ENCODE results near the gene CHRNA7. TPM values are rescaled to one million over a fixed set of nuclear protein-coding genes. Genes with fewer than 3 reads are reported as not detected.

Gene CHRNA7
- total and polyA plus RNA-seq, 8 donors, result 0.76 to 9.2 (median 4.0) TPM

GRCh38 chr15:32108661-32109060, 78.3 kb downstream of the CHRNA7 start:
- H3K36me3 ChIP-seq, result no peaks in the 10 kb centered on the region
- FAIRE-seq (no peak), ATAC-seq (no peak), DNase-seq (no peak)
- H3K27me3 ChIP-seq, result no peaks in the 10 kb centered on the region
- intact Hi-C loops (cut with DNase I), result no loop called here
- peaks cover 0 to 13% (median 11%) of the 10 kb centered on the region in 3 donors for H3K4me1 ChIP-seq
- no peak overlapping the region for H3K4me3 ChIP-seq
- WGBS, 2 donors, result 91 to 96% methylated on average over 5 of the region's 5 CpGs
- H3K9me3 ChIP-seq, result no peaks in the 10 kb centered on the region
- no peak overlapping the region for H3K27ac ChIP-seq
- TF ChIP-seq, protein P1, sequence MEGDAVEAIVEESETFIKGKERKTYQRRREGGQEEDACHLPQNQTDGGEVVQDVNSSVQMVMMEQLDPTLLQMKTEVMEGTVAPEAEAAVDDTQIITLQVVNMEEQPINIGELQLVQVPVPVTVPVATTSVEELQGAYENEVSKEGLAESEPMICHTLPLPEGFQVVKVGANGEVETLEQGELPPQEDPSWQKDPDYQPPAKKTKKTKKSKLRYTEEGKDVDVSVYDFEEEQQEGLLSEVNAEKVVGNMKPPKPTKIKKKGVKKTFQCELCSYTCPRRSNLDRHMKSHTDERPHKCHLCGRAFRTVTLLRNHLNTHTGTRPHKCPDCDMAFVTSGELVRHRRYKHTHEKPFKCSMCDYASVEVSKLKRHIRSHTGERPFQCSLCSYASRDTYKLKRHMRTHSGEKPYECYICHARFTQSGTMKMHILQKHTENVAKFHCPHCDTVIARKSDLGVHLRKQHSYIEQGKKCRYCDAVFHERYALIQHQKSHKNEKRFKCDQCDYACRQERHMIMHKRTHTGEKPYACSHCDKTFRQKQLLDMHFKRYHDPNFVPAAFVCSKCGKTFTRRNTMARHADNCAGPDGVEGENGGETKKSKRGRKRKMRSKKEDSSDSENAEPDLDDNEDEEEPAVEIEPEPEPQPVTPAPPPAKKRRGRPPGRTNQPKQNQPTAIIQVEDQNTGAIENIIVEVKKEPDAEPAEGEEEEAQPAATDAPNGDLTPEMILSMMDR (IDR thresholded peaks at IDR 0.05), result no peak

DNA sequence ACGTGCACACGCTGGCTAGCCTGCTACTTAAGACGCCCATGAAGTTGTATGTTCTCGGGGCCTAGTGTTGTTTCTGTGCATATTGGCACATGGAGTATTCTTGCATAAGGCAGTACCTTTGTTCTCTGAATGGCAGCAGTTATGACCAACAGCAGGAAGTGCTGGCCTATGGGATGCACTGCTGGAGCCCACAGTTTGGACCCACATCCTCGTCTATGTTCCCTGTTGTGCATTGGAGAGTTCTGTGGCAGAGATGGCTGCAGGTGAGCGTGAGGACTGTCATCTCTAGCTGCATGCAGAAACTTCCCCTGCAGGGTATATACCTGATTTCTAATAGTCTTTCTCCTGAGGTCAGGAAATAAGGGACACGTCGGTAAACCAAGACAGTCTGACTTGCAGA, 81.8 kb downstream of the CHRNA7 start:
- Histone ChIP-seq H3K9me3 (no peaks in the 10 kb centered on the region), H3K27ac (no peak overlapping the region), H3K4me3 (no peak overlapping the region), H3K4me1 (no peaks in the 10 kb centered on the region), H3K36me3 (no peaks in the 10 kb centered on the region), H3K27me3 (no peaks in the 10 kb centered on the region)
- no peak for DNase-seq
- no peak for FAIRE-seq
- TF ChIP-seq, protein P1 (IDR thresholded peaks at IDR 0.05), result no peak
- no peak for ATAC-seq
- 93 to 94% methylated on average over 8 of the region's 8 CpGs for WGBS, 2 donors
- intact Hi-C loops (cut with DNase I), result no loop called here

DNA sequence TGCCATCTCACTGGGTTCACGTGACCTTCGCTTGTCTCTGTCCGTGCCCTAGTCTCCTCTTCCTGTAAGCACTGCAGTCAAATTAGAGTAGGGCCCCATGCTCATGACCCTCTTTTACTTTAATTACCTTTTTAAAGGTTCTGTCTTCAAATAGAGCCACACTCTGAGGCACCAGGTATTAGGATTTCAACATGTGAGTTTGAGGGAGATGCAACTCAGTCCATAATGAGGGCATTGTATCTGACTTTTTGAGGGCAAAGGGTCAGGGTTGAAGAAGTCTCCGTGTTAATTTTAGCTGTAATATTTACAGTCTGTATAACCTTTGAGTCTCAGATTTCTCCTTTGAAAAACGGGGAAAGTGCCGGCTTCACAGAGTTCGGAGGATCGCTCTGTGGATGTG, 82.9 kb downstream of the CHRNA7 start:
- H3K9me3 ChIP-seq, result no peaks in the 10 kb centered on the region
- intact Hi-C loops (cut with DNase I), result no loop called here
- ATAC-seq (no peak), DNase-seq (no peak), FAIRE-seq (no peak)
- H3K36me3 ChIP-seq, result no peaks in the 10 kb centered on the region
- no peaks in the 10 kb centered on the region for H3K27me3 ChIP-seq
- no peaks in the 10 kb centered on the region for H3K4me1 ChIP-seq
- TF ChIP-seq, protein P1 (IDR thresholded peaks at IDR 0.05), result no peak
- H3K4me3 ChIP-seq, result no peak overlapping the region
- no peak overlapping the region for H3K27ac ChIP-seq
- 77 to 78% methylated on average over 8 of the region's 8 CpGs for WGBS, 2 donors

GRCh38 chr15:32117122-32117521, 86.8 kb downstream of the CHRNA7 start:
- DNase-seq (no peak), FAIRE-seq (no peak), ATAC-seq (no peak)
- H3K27me3 ChIP-seq, result no peaks in the 10 kb centered on the region
- 77 to 80% methylated on average over 4 of the region's 4 CpGs for WGBS, 2 donors
- H3K4me3 ChIP-seq, result no peak overlapping the region
- no peaks in the 10 kb centered on the region for H3K36me3 ChIP-seq
- intact Hi-C loops (cut with DNase I), result no loop called here
- TF ChIP-seq, protein P1 (IDR thresholded peaks at IDR 0.05), result no peak
- H3K9me3 ChIP-seq, result no peaks in the 10 kb centered on the region
- H3K4me1 ChIP-seq, result no peaks in the 10 kb centered on the region
- no peak overlapping the region for H3K27ac ChIP-seq

- Histone ChIP-seq H3K4me1 (peaks cover 0 to 7% (median 0%) of the 10 kb centered on the region in 3 donors), H3K36me3 (no peaks in the 10 kb centered on the region), H3K27ac (no peak overlapping the region), H3K4me3 (no peak overlapping the region), H3K9me3 (no peaks in the 10 kb centered on the region), H3K27me3 (no peaks in the 10 kb centered on the region)
- ATAC-seq (no peak), FAIRE-seq (no peak), DNase-seq (no peak)
- WGBS, 2 donors, result 73 to 74% methylated on average over 3 of the region's 3 CpGs
- intact Hi-C loops (cut with DNase I), result no loop called here
- TF ChIP-seq, protein P1 (IDR thresholded peaks at IDR 0.05), result no peak
Measured at GRCh38 chr15:32119286-32119685, 89.0 kb downstream of the CHRNA7 start.
